Measurements from ENCODE around the gene OR2A2. TPM values are rescaled to one million over a fixed set of nuclear protein-coding genes. Genes with fewer than 3 reads are reported as not detected.

OR2A2 gene
- polyA plus RNA-seq, 1 donor (not counting 4 experiments of a cell fraction or from before 2014, with no cell fraction given), result not detected

GRCh38 chr7:144090667-144091066 is 18.7 kb upstream of the OR2A2 start:
- Histone ChIP-seq H3K36me3 (ENCODE audit: control insufficient read depth in 2 of 2, extremely low read depth in 1 of 2, insufficient read depth in 2 of 2, low read length in 2 of 2) (no peaks in the 10 kb centered on the region), H3K9me3 (ENCODE audit: control insufficient read depth, low read depth, low read length) (no peaks in the 10 kb centered on the region), H2AFZ (ENCODE audit: control insufficient read depth, low read length) (no peak overlapping the region), H3K4me3 (ENCODE audit: control insufficient read depth in 2 of 3, extremely low read depth in 1 of 3, insufficient read depth in 2 of 3, low read depth in 1 of 3, low read length in 3 of 3) (no peak overlapping the region), H3K27me3 (ENCODE audit: control insufficient read depth, extremely low read depth, insufficient read depth, low read length) (no peaks in the 10 kb centered on the region), H3K79me2 (ENCODE audit: control insufficient read depth, insufficient read depth, low read length) (no peaks in the 10 kb centered on the region), H3K9ac (ENCODE audit: control insufficient read depth, extremely low read depth, insufficient read depth, low read length) (no peak overlapping the region), H3K9me1 (ENCODE audit: control insufficient read depth, extremely low read depth, insufficient read depth, low read length) (no peaks in the 10 kb centered on the region), H3K4me1 (ENCODE audit: control insufficient read depth, extremely low read depth, insufficient read depth, low read length) (no peaks in the 10 kb centered on the region), H3K27ac (ENCODE audit: control insufficient read depth, insufficient read depth, low read length) (no peak overlapping the region), H3K4me2 (ENCODE audit: control insufficient read depth, extremely low read depth, insufficient read depth, low read depth, low read length) (no peak overlapping the region), H4K20me1 (ENCODE audit: control insufficient read depth, extremely low read depth, insufficient read depth, low read length) (no peaks in the 10 kb centered on the region)
- dilution Hi-C loops (cut with MboI; ENCODE audit: extremely low pct_ligation_motif_present, low sequenced_read_pairs), result no loop called here
- FAIRE-seq (no peak), DNase-seq (ENCODE audit: low read depth, low spot score) (no peak)
- TF ChIP-seq EZH2 (IDR thresholded peaks at IDR 0.05; ENCODE audit: low read length) (no peak), CTCF (optimal IDR thresholded peaks at IDR 0.05 in 1 of 3, IDR thresholded peaks at IDR 0.05 in 1 of 3, conservative IDR thresholded peaks at IDR 0.05 in 1 of 3; ENCODE audit: extremely low read depth in 1 of 3, insufficient read depth in 2 of 3, low read length in 3 of 3) (no peak)

GRCh38 chr7:144098776-144099175 is 10.6 kb upstream of the OR2A2 start:
- Histone ChIP-seq H3K9me3 (ENCODE audit: control insufficient read depth, low read depth, low read length) (no peaks in the 10 kb centered on the region), H3K27me3 (ENCODE audit: control insufficient read depth, extremely low read depth, insufficient read depth, low read length) (no peaks in the 10 kb centered on the region), H2AFZ (ENCODE audit: control insufficient read depth, low read length) (no peak overlapping the region), H3K79me2 (ENCODE audit: control insufficient read depth, insufficient read depth, low read length) (no peaks in the 10 kb centered on the region), H3K9ac (ENCODE audit: control insufficient read depth, extremely low read depth, insufficient read depth, low read length) (no peak overlapping the region), H3K4me2 (ENCODE audit: control insufficient read depth, extremely low read depth, insufficient read depth, low read depth, low read length) (no peak overlapping the region), H3K4me3 (ENCODE audit: control insufficient read depth in 2 of 3, extremely low read depth in 1 of 3, insufficient read depth in 2 of 3, low read depth in 1 of 3, low read length in 3 of 3) (no peak overlapping the region), H4K20me1 (ENCODE audit: control insufficient read depth, extremely low read depth, insufficient read depth, low read length) (no peaks in the 10 kb centered on the region), H3K9me1 (ENCODE audit: control insufficient read depth, extremely low read depth, insufficient read depth, low read length) (no peaks in the 10 kb centered on the region), H3K36me3 (ENCODE audit: control insufficient read depth in 2 of 2, extremely low read depth in 1 of 2, insufficient read depth in 2 of 2, low read length in 2 of 2) (no peaks in the 10 kb centered on the region), H3K4me1 (ENCODE audit: control insufficient read depth, extremely low read depth, insufficient read depth, low read length) (no peaks in the 10 kb centered on the region), H3K27ac (ENCODE audit: control insufficient read depth, insufficient read depth, low read length) (no peak overlapping the region)
- FAIRE-seq (no peak), DNase-seq (ENCODE audit: low read depth, low spot score) (no peak)
- TF ChIP-seq EZH2 (IDR thresholded peaks at IDR 0.05; ENCODE audit: low read length) (no peak), CTCF (optimal IDR thresholded peaks at IDR 0.05 in 1 of 3, IDR thresholded peaks at IDR 0.05 in 1 of 3, conservative IDR thresholded peaks at IDR 0.05 in 1 of 3; ENCODE audit: extremely low read depth in 1 of 3, insufficient read depth in 2 of 3, low read length in 3 of 3) (no peak)
- dilution Hi-C loops (cut with MboI; ENCODE audit: extremely low pct_ligation_motif_present, low sequenced_read_pairs), result no loop called here

Data from keratinocyte (primary cell).